A673 (cell line): ENCODE data around the gene KCNJ11.

ENCODE experiments used
- EZH2 ChIP-seq: fragments of 200-600 bp; sonication (generic); IDR thresholded peaks from 2 replicates; pipeline ENCODE4 v1.6.1; 2017; ENCODE audit warnings: borderline replicate concordance, low read depth, mild to moderate bottlenecking, mixed read lengths, antibody characterized with exemption, low read length; ENCODE audit not compliant: poor library complexity, severe bottlenecking
- TF ChIP-seq, protein P1 (sequence below): fragments of 300-800, 200-600 bp; sonication (generic); conservative IDR thresholded peaks from 2 replicates; pipeline ENCODE4 v1.5.1; 2017; ENCODE audit warnings: low read depth, mild to moderate bottlenecking, antibody characterized with exemption, low read length, moderate library complexity, mixed read lengths

- TF ChIP-seq, protein P1, sequence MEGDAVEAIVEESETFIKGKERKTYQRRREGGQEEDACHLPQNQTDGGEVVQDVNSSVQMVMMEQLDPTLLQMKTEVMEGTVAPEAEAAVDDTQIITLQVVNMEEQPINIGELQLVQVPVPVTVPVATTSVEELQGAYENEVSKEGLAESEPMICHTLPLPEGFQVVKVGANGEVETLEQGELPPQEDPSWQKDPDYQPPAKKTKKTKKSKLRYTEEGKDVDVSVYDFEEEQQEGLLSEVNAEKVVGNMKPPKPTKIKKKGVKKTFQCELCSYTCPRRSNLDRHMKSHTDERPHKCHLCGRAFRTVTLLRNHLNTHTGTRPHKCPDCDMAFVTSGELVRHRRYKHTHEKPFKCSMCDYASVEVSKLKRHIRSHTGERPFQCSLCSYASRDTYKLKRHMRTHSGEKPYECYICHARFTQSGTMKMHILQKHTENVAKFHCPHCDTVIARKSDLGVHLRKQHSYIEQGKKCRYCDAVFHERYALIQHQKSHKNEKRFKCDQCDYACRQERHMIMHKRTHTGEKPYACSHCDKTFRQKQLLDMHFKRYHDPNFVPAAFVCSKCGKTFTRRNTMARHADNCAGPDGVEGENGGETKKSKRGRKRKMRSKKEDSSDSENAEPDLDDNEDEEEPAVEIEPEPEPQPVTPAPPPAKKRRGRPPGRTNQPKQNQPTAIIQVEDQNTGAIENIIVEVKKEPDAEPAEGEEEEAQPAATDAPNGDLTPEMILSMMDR: no peak
- no peak for TF ChIP-seq EZH2
Measured at GRCh38 chr11:17408641-17409040, 20.2 kb upstream of the KCNJ11 start.
